GM23248 (cell line): ENCODE results near the gene HABP4. TPM values are rescaled to one million over a fixed set of nuclear protein-coding genes. Genes with fewer than 3 reads are reported as not detected.

Experiments
- DNase-seq: peaks from one replicate; pipeline ENCODE4 v3.0.0-alpha.2; 2015
- H2AFZ ChIP-seq: fragments of 200-600 bp; sonication (generic); 2 replicates; pipeline ENCODE4 v1.6.1; 2016; ENCODE audit warnings: antibody characterized with exemption
- H3F3A ChIP-seq: fragments of 200-600 bp; sonication (generic); 2 replicates; pipeline ENCODE4 v1.6.1; 2016; ENCODE audit warnings: mild to moderate bottlenecking, antibody characterized with exemption, mixed run types; ENCODE audit not compliant: insufficient read depth
- H3K27ac ChIP-seq: fragments of 200-600 bp; sonication (generic); 2 replicates; pipeline ENCODE4 v1.5.1; 2016; ENCODE audit warnings: mild to moderate bottlenecking
- H3K27me3 ChIP-seq: fragments of 200-600 bp; sonication (generic); replicated peaks from 2 replicates; pipeline ENCODE4 v1.6.1; 2016; ENCODE audit warnings: mild to moderate bottlenecking; ENCODE audit not compliant: insufficient read depth
- H3K36me3 ChIP-seq: fragments of 200-600 bp; sonication (generic); 2 replicates; pipeline ENCODE4 v1.6.1; 2016; ENCODE audit warnings: low read depth, mild to moderate bottlenecking
- H3K4me1 ChIP-seq: fragments of 200-600 bp; sonication (generic); 2 replicates; pipeline ENCODE4 v1.6.1; 2016; ENCODE audit warnings: mild to moderate bottlenecking; ENCODE audit not compliant: insufficient read depth
- H3K4me2 ChIP-seq: fragments of 200-600 bp; sonication (generic); one replicate; pipeline ENCODE4 v1.6.1; 2016; ENCODE audit warnings: mild to moderate bottlenecking; ENCODE audit not compliant: unreplicated experiment
- H3K4me3 ChIP-seq: fragments of 200-600 bp; sonication (generic); 2 replicates; pipeline ENCODE4 v1.5.1; 2016; ENCODE audit warnings: mild to moderate bottlenecking
- H3K79me2 ChIP-seq: fragments of 200-600 bp; sonication (generic); 2 replicates; pipeline ENCODE4 v1.6.1; 2016; ENCODE audit warnings: mild to moderate bottlenecking; ENCODE audit not compliant: insufficient read depth
- H3K9ac ChIP-seq: fragments of 200-600 bp; sonication (generic); 2 replicates; pipeline ENCODE4 v1.6.1; 2016; ENCODE audit warnings: mild to moderate bottlenecking
- H3K9me2 ChIP-seq: fragments of 200-600 bp; sonication (generic); 2 replicates; pipeline ENCODE4 v1.6.1; 2016; ENCODE audit warnings: mixed run types, mild to moderate bottlenecking, moderate library complexity; ENCODE audit not compliant: insufficient read depth
- H3K9me3 ChIP-seq: fragments of 200-600 bp; sonication (generic); one replicate; pipeline ENCODE4 v1.6.1; 2017; ENCODE audit warnings: low read depth
- H4K20me1 ChIP-seq: fragments of 200-600 bp; sonication (generic); 2 replicates; pipeline ENCODE4 v1.6.0; 2016; ENCODE audit not compliant: insufficient read depth
- EZH2 ChIP-seq: fragments of 200-600 bp; sonication (generic); IDR thresholded peaks from 2 replicates; pipeline ENCODE4 v1.6.1; 2018; ENCODE audit warnings: antibody characterized with exemption, mild to moderate bottlenecking; ENCODE audit not compliant: insufficient read depth, poor library complexity, severe bottlenecking
- EZH2phosphoT487 ChIP-seq: fragments of 200-600 bp; sonication (generic); IDR thresholded peaks from 2 replicates; pipeline ENCODE4 v1.6.1; 2018; ENCODE audit warnings: antibody characterized with exemption, moderate library complexity, mild to moderate bottlenecking, low read depth; ENCODE audit not compliant: insufficient read depth
- WGBS, 2 experiments: methylation state at CpG; one replicate each; pipeline ENCODE4 v1.1.6; 2015 to 2017; ENCODE audit warnings: low lambda C conversion rate in 2 of 2, low coverage in 1 of 2; ENCODE audit errors: missing lambda C conversion rate in 2 of 2; 5-methylcytosine and 5-hydroxymethylcytosine counted together
- in situ Hi-C: fragments of 300-500 bp; cut with MboI; formaldehyde crosslinking; loops from 2 replicates; pipeline ENCODE4 v1.15.0; 2020
- polyA plus RNA-seq: library from polyadenylated mRNA; unstranded; fragments of >200 nt; fragmentation: Nextera tagmentation; extraction: Ambion mirVana; gene quantifications from 2 replicates; pipeline ENCODE4 v1.2.1, GENCODE V29; 2016
- total RNA-seq: library from RNA; depleted of rRNA; stranded (reverse); fragments of >200 nt; shearing (Covaris generic); gene quantifications from 2 replicates; pipeline ENCODE4 v1.2.3, GENCODE V29; 2014

The HABP4 gene
- total and polyA plus RNA-seq, 2 experiments from 2014 or later = 13.2 to 17.2 TPM

- H3K9ac ChIP-seq = no peak overlapping the region
- no peaks in the 10 kb centered on the region for H3K27me3 ChIP-seq
- in situ Hi-C loops = no loop called here
- no peaks in the 10 kb centered on the region for H3K79me2 ChIP-seq
- H2AFZ ChIP-seq = no peak overlapping the region
- peaks cover 26% of the 10 kb centered on the region for H3K4me1 ChIP-seq
- H3K9me2 ChIP-seq = no peaks in the 10 kb centered on the region
- DNase-seq = no peak
- 0 out of 2 replicates have a peak, but pooled peaks cover 5% of the 10 kb centered on the region for H3K36me3 ChIP-seq
- WGBS, 2 experiments = 87 to 89% methylated on average over 11 of the region's 11 CpGs
- H3K9me3 ChIP-seq = no peaks in the 10 kb centered on the region
- H3K4me2 ChIP-seq = no peak overlapping the region
- no peak for TF ChIP-seq EZH2
- no peak for TF ChIP-seq EZH2phosphoT487
- no peaks in the 10 kb centered on the region for H4K20me1 ChIP-seq
- H3K27ac ChIP-seq = no peak overlapping the region
- H3K4me3 ChIP-seq = no peak overlapping the region
- peaks cover 30% of the 10 kb centered on the region for H3F3A ChIP-seq
Measured at GRCh38 chr9:96503918-96504317, 53.9 kb downstream of the HABP4 start.

- no peak overlapping the region for H2AFZ ChIP-seq
- in situ Hi-C loops = no loop called here
- no peaks in the 10 kb centered on the region for H3K9me2 ChIP-seq
- H3K4me2 ChIP-seq = no peak overlapping the region
- 0 out of 2 replicates have a peak, but pooled peaks cover 5% of the 10 kb centered on the region for H3K36me3 ChIP-seq
- no peak overlapping the region for H3K9ac ChIP-seq
- H4K20me1 ChIP-seq = no peaks in the 10 kb centered on the region
- no peak overlapping the region for H3K4me3 ChIP-seq
- no peaks in the 10 kb centered on the region for H3K27me3 ChIP-seq
- TF ChIP-seq EZH2phosphoT487 (no peak), EZH2 (no peak)
- peaks cover 34% of the 10 kb centered on the region for H3K4me1 ChIP-seq
- 48 to 50% methylated on average over 13 of the region's 13 CpGs for WGBS, 2 experiments
- H3F3A ChIP-seq = peaks cover 24% of the 10 kb centered on the region
- H3K27ac ChIP-seq = no peak overlapping the region
- H3K79me2 ChIP-seq = no peaks in the 10 kb centered on the region
- H3K9me3 ChIP-seq = no peaks in the 10 kb centered on the region
- DNase-seq = peak; percentile 45
Measured at GRCh38 chr9:96505316-96505991, 55.5 kb downstream of the HABP4 start.

- Histone ChIP-seq H3K9me3 (no peaks in the 10 kb centered on the region), H3F3A (peaks cover 10% of the 10 kb centered on the region), H3K27ac (no peak overlapping the region), H3K9me2 (no peaks in the 10 kb centered on the region), H3K36me3 (0 out of 2 replicates have a peak, but pooled peaks cover 5% of the 10 kb centered on the region), H3K27me3 (no peaks in the 10 kb centered on the region), H2AFZ (no peak overlapping the region), H4K20me1 (no peaks in the 10 kb centered on the region), H3K4me3 (no peak overlapping the region), H3K4me1 (peaks cover 12% of the 10 kb centered on the region), H3K79me2 (no peaks in the 10 kb centered on the region; the same call in 1 of the 2 replicates), H3K9ac (no peak overlapping the region), H3K4me2 (no peak overlapping the region)
- TF ChIP-seq EZH2 (no peak), EZH2phosphoT487 (no peak)
- in situ Hi-C loops = no loop called here
- no peak for DNase-seq
- WGBS, 2 experiments = 84 to 86% methylated on average over 14 of the region's 14 CpGs
Measured at GRCh38 chr9:96508227-96508940, 58.4 kb downstream of the HABP4 start.

- Histone ChIP-seq H3K4me1 (peaks cover 18% of the 10 kb centered on the region), H3F3A (peaks cover 16% of the 10 kb centered on the region), H3K4me3 (no peak overlapping the region), H3K27me3 (no peaks in the 10 kb centered on the region), H3K4me2 (no peak overlapping the region), H3K79me2 (no peaks in the 10 kb centered on the region; the same call in 1 of the 2 replicates), H4K20me1 (no peaks in the 10 kb centered on the region), H3K9ac (no peak overlapping the region), H3K9me3 (no peaks in the 10 kb centered on the region), H3K9me2 (no peaks in the 10 kb centered on the region), H2AFZ (no peak overlapping the region), H3K27ac (no peak overlapping the region), H3K36me3 (0 out of 2 replicates have a peak, but pooled peaks cover 5% of the 10 kb centered on the region)
- in situ Hi-C loops = no loop called here
- no peak for DNase-seq
- WGBS, 2 experiments = 83 to 85% methylated on average over 5 of the region's 5 CpGs
- TF ChIP-seq EZH2phosphoT487 = no peak
- TF ChIP-seq EZH2 = no peak
Measured at GRCh38 chr9:96509026-96509425, 59.1 kb downstream of the HABP4 start.
